ENCODE data around the gene RFPL3.

GRCh38 chr22:32404021-32404420 lies 46.4 kb downstream of the RFPL3 start:
- TF ChIP-seq ZNF302 (CRISPR knock-in tag; IDR thresholded peaks at IDR 0.05) (no peak), EP300 (IDR thresholded peaks at IDR 0.05) (no peak), POLR2A (IDR thresholded peaks at IDR 0.05; ENCODE audit: low read length) (no peak), BHLHE40 (IDR thresholded peaks at IDR 0.05; ENCODE audit: low read depth, low read length) (no peak)
